ENCODE measurements around the gene TRIO.

The TRIO gene

GRCh38 chr5:14395411-14395810 lies 252.3 kb downstream of the TRIO start:
- no peak for DNase-seq (ENCODE audit: low read depth)

GRCh38 chr5:14396066-14396465 lies 252.9 kb downstream of the TRIO start:
- no peak for DNase-seq (ENCODE audit: low read depth)

- DNase-seq (ENCODE audit: low read depth), result no peak
These were observed 253.6 kb downstream of the TRIO start for GRCh38 chr5:14396737-14397136.

GRCh38 chr5:14397717-14398116 lies 254.6 kb downstream of the TRIO start:
- no peak for DNase-seq (ENCODE audit: low read depth)

DNA sequence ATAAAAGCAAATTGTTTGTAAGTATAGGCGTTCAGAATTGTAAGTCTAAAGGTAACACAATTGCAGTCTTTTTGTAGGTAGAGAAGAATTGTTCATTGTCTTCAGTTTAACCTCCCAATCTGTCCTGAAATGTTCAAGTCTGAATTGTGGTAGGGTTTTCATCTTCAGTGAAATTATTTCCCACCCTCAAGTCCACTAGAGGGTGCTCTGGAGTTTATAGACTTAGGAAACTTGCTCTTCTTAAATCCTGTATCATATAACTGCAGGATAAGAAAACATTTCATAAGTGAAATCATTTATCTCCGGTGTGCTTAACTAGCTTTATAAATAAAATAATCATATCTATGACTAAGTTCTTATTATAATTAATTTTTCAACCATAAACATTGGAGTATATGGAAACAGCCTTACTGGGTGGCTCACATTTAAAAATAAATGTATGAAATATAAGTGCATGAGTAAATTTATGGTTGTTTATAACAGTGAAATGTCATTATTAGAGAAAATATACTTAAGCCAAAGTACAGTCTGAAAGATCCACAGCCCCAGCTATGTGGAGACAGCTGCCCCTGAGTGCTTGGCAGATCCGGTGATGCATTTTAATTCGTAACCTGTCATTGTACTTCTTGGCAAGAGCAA lies 256.0 kb downstream of the TRIO start:
- DNase-seq (ENCODE audit: low read depth), result no peak

DNA sequence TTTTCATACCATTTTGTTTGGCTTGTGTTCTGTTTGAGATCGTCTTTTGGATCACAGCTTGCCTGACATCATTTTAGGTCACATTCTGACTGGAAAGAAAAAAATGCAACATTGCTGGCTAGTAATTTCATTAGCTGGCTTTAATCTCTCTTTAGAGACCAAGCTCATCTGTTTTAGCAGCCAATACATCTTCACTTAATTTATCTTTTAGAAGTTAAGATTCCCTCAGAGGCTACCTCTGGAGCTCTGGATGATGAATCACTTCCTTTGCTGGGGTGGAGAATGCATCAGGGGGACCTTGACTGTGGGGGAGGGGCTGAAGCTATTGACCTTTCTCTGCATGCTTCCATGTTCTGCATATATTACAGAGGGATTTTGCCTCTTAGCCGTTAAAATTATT lies 256.9 kb downstream of the TRIO start:
- DNase-seq (ENCODE audit: low read depth), result no peak

- no peak for DNase-seq (ENCODE audit: low read depth)
These were observed 257.5 kb downstream of the TRIO start for GRCh38 chr5:14400611-14401010.

GRCh38 chr5:14401639-14402038 lies 258.5 kb downstream of the TRIO start:
- DNase-seq (ENCODE audit: low read depth), result no peak

- no peak for DNase-seq (ENCODE audit: low read depth)
These were observed 259.3 kb downstream of the TRIO start for GRCh38 chr5:14402424-14402823.

GRCh38 chr5:14404780-14405179 lies 261.6 kb downstream of the TRIO start:
- DNase-seq (ENCODE audit: low read depth), result no peak

DNA sequence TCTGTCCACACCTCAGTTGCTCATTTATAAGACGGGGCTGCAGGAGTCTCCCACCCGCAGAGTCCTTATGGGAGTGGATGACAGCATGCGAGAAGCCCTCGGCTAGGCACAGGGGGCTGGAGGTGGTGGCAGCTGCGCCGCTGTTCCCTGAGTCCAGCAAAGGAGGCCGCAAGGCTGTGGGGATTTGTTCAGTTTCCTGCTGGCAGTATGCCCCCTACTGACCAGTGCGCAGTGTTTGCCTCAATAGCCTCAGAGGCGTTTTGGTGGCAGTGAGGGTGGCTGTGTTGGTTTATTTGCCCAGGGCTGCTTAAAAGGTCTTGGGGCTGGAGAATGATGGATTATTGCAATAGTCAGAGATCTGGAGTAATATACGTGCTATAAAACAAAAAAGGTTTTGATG lies 262.1 kb downstream of the TRIO start:
- no peak for DNase-seq (ENCODE audit: low read depth)

DNA sequence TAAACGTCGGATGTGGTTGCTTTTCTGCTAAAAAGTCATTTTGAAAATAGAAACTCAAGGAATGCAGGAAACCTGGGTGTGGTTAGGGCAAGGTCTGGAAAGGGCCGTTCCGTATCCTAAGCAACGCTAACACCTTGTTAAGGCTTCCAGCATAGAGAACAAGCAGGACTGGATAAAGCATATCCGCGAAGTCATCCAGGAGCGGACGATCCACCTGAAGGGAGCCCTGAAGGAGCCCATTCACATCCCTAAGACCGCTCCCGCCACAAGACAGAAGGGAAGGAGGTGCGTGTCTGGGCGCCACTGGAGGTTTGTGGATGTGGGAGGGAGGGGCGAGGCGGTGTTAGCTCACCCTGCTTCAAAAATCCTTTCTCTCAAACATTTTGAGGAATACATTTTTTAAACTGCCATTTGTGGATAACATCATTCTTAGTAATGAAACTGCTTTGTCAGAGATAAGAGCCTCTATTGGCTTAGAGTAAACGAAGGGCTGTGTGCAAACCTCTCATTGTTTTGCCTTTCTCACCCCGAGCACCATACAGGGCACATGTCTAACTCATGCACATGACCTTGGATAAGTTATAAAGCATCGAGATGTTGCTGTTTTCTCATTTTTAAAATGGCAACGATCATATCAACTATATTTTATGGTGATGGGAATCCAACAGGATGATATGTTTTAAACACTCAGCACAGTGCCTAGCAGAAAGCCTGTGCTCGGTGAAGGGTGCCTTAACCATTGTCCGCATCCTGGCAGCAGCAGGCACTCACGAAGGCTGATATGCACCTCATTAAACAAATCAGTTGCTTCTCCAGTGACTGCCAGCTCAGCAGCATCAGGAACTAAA lies 262.8 kb downstream of the TRIO start:
- DNase-seq (ENCODE audit: low read depth), result no peak

- DNase-seq (ENCODE audit: low read depth), result no peak
These were observed 263.4 kb downstream of the TRIO start for GRCh38 chr5:14406554-14406849.

GRCh38 chr5:14407051-14407450 lies 263.9 kb downstream of the TRIO start:
- DNase-seq (ENCODE audit: low read depth), result no peak

DNA sequence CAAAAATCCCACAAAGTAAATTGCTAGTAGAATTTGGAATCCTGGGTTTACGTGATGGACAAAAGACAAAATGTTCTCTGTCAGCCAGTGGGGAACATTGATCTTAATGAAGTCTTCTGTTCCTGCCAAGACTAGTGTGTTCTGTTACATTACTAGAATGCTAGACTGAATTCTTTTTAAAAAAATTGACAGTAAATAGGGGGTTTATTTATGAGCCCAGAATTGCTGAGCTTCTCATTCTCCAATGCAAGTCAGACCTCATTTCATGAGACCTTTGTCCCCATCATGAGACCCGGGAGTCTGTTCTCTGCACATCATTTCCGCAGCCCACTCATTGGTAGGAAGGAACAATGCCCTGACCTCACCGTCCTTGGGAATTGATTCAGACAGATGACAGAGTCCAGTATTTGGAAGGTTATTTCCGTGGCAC lies 264.6 kb downstream of the TRIO start:
- no peak for DNase-seq (ENCODE audit: low read depth)

DNA sequence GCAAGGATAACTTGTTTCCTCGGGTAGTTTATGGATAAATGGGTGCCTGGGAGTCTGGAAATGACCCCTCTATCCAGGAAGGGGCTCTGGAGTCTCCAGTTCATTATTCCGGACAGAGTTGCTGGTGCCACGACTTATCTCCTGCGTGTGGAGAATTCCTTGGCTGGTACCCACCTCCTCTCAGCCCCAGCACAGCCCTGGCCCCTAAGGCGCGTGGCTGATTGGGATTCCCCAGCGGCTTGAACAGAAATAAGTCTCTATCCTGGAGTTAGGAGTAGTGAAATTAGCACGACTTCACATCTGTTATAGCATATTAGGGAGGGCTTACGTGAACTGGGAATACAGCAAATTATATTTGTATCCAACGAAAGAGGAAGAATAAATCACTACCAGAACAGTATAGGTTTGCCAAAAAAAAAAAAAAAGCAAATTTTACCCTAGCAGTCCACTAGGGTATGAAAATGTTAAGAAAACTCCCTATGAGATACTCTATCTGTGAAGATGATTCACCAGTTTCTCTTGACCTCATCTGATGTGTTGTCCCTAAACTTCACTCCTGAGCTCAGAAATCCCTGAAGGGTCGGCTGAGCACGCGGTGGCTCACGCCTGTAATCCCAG lies 265.9 kb downstream of the TRIO start:
- no peak for DNase-seq (ENCODE audit: low read depth)

DNA sequence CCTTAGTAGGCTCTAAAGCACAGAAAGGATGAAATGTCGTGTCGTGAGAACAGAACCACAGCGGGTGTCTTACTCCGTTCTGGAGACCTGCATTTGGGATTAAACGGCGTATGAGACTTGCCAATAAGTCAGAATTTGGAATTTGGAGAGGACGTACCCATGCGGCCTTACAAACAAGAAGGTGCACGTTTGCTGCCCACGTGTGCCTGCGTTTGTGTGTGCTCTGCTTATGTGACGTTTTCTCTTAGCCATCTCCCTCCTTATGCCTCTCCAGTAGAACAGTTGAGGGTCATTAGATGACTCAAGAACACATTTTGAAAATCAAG lies 266.9 kb downstream of the TRIO start:
- DNase-seq (ENCODE audit: low read depth), result no peak

- DNase-seq (ENCODE audit: low read depth), result no peak
These were observed 267.5 kb downstream of the TRIO start for GRCh38 chr5:14410394-14411201.

GRCh38 chr5:14411216-14411615 lies 268.1 kb downstream of the TRIO start:
- DNase-seq (ENCODE audit: low read depth), result no peak

DNA sequence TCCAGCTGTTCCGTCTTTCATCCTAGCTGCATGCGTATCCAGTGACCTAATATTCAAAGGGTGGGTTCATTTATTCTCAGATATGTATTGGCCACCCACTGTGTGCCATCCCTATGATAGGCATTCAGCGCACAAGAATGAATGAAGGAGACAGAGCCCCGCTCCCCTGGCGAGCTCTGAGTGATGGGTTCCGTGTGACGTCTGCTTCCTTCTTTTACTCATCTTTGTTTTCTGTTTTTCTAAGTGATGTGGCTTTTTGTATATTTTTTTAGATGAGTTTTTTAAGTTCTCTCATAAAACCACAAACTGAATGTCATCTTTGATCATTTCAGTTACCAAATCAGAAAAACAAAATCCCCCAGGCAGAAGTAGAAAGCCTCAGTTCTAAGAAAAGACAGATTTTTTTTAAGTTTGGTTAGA lies 270.2 kb downstream of the TRIO start:
- peak; percentile 24 for DNase-seq (ENCODE audit: low read depth)

GRCh38 chr5:14414007-14414406 lies 270.9 kb downstream of the TRIO start:
- DNase-seq (ENCODE audit: low read depth), result no peak

DNA sequence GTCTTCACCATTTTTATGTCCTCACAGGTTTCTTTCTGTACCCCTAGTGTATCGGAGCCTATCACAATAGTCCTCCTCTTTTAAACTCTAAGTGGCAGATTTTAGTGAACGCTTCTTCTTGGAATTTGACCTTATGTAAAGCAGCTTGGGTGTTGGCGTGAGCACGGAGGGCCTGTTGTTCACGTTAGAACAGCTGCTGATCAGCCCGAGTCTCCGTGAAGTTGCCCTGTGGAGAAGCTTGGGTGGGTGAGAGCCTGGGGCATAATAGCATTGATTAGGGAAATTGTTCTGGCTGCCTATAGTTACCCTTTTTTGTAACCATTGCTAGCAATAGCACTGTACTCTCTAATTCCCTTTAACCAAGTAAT lies 271.5 kb downstream of the TRIO start:
- DNase-seq (ENCODE audit: low read depth), result no peak
